ENCODE data around the gene INKA2. TPM values are rescaled to one million over a fixed set of nuclear protein-coding genes. Genes with fewer than 3 reads are reported as not detected.

The INKA2 gene
- total RNA-seq, 1 donor from 2014 or later, result 5.4 TPM

GRCh38 chr1:111705841-111706240 lies 33.4 kb downstream of the INKA2 start:
- no peak overlapping the region for H3K27ac Mint-ChIP-seq (ENCODE audit: unreplicated experiment)
- H3K4me1 Mint-ChIP-seq (ENCODE audit: low read depth), result no peaks in the 10 kb centered on the region
- DNase-seq (ENCODE audit: low spot score), result no peak
- no peaks in the 10 kb centered on the region for H3K27me3 Mint-ChIP-seq (ENCODE audit: low read depth)
- no peaks in the 10 kb centered on the region for H3K9me3 Mint-ChIP-seq (ENCODE audit: low read depth)
- peaks cover 24% of the 10 kb centered on the region for H3K36me3 Mint-ChIP-seq (ENCODE audit: low read depth)
- no peak for TF ChIP-seq CTCF (IDR thresholded peaks at IDR 0.05)
- no peak overlapping the region for H3K4me3 Mint-ChIP-seq (ENCODE audit: unreplicated experiment)

DNA sequence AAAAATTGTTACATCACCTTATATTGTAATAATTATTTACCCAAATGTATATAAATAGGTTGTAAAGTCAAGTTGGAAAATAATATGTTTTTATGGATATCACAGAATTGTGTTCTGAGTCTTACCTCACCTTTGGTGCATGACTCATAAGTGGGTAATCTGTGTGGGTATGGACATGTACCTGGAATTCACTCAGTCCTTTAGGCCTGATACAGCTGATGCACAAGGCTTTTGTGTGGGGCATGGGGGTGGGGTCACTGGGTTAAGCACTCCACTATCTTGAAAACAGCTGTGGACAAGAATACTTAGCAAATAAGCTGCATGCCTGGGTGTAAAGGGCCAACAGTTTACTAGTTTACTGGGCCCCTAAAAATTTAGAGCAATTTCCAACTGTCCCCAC lies 34.4 kb downstream of the INKA2 start:
- Mint-ChIP-seq H3K27me3 (ENCODE audit: low read depth) (no peaks in the 10 kb centered on the region), H3K27ac (ENCODE audit: unreplicated experiment) (no peak overlapping the region), H3K9me3 (ENCODE audit: low read depth) (no peaks in the 10 kb centered on the region), H3K4me3 (ENCODE audit: unreplicated experiment) (no peak overlapping the region), H3K4me1 (ENCODE audit: low read depth) (no peaks in the 10 kb centered on the region), H3K36me3 (ENCODE audit: low read depth) (peaks cover 34% of the 10 kb centered on the region)
- no peak for DNase-seq (ENCODE audit: low spot score)
- no peak for TF ChIP-seq CTCF (IDR thresholded peaks at IDR 0.05)

GRCh38 chr1:111704240-111704639 lies 35.0 kb downstream of the INKA2 start:
- Mint-ChIP-seq H3K4me3 (ENCODE audit: unreplicated experiment) (no peak overlapping the region), H3K9me3 (ENCODE audit: low read depth) (no peaks in the 10 kb centered on the region), H3K27ac (ENCODE audit: unreplicated experiment) (no peak overlapping the region), H3K36me3 (ENCODE audit: low read depth) (peaks cover 39% of the 10 kb centered on the region), H3K4me1 (ENCODE audit: low read depth) (no peaks in the 10 kb centered on the region), H3K27me3 (ENCODE audit: low read depth) (no peaks in the 10 kb centered on the region)
- no peak for TF ChIP-seq CTCF (IDR thresholded peaks at IDR 0.05)
- DNase-seq (ENCODE audit: low spot score), result no peak

- H3K4me3 Mint-ChIP-seq (ENCODE audit: unreplicated experiment), result no peak overlapping the region
- no peak overlapping the region for H3K27ac Mint-ChIP-seq (ENCODE audit: unreplicated experiment)
- no peaks in the 10 kb centered on the region for H3K27me3 Mint-ChIP-seq (ENCODE audit: low read depth)
- DNase-seq (ENCODE audit: low spot score), result no peak
- no peaks in the 10 kb centered on the region for H3K4me1 Mint-ChIP-seq (ENCODE audit: low read depth)
- H3K9me3 Mint-ChIP-seq (ENCODE audit: low read depth), result no peaks in the 10 kb centered on the region
- no peak for TF ChIP-seq CTCF (IDR thresholded peaks at IDR 0.05)
- H3K36me3 Mint-ChIP-seq (ENCODE audit: low read depth), result peaks cover 40% of the 10 kb centered on the region
Observed at GRCh38 chr1:111702504-111703050, 36.6 kb downstream of the INKA2 start.

DNA sequence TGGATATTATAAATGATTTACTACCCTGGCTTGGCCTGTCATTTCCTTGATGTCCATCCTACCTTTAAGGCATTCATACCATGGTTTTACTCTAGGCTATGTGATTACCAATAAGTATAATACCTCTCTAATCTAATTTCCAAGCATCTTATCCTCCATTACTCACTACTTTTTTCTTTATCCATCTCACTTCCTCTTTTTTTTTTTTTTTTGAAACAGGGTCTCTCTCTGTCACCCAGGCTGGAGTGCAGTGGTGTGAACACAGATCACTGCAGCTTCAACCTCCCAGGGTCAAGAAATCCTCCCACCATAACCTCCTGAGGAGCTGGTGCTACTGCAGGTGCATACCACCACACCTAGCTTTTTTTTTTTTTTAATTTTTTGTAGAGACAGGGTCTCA lies 39.9 kb downstream of the INKA2 start:
- Mint-ChIP-seq H3K36me3 (ENCODE audit: low read depth) (peaks cover 45% of the 10 kb centered on the region), H3K27me3 (ENCODE audit: low read depth) (no peaks in the 10 kb centered on the region), H3K4me1 (ENCODE audit: low read depth) (peaks cover 16% of the 10 kb centered on the region), H3K27ac (ENCODE audit: unreplicated experiment) (no peak overlapping the region), H3K4me3 (ENCODE audit: unreplicated experiment) (no peak overlapping the region), H3K9me3 (ENCODE audit: low read depth) (no peaks in the 10 kb centered on the region)
- DNase-seq (ENCODE audit: low spot score), result no peak
- TF ChIP-seq CTCF (IDR thresholded peaks at IDR 0.05), result no peak
